ENCODE data around the gene NRIP1. TPM values are rescaled to one million over a fixed set of nuclear protein-coding genes. Genes with fewer than 3 reads are reported as not detected.

Gene NRIP1
- total RNA-seq, 1 experiment from 2014 or later = 10.4 TPM

- Histone ChIP-seq H4K5ac (ENCODE audit: insufficient read length, low read depth, low read length) (no peak overlapping the region), H3K79me1 (ENCODE audit: insufficient read depth, low read depth, low read length, poor library complexity, severe bottlenecking) (no peaks in the 10 kb centered on the region), H2BK5ac (ENCODE audit: insufficient read length, low read length) (no peak overlapping the region), H4K91ac (ENCODE audit: insufficient read length, low read depth, low read length) (no peak overlapping the region), H2AK5ac (ENCODE audit: insufficient read length, low read length) (no peak overlapping the region), H3K23ac (ENCODE audit: insufficient read length, low read depth, low read length) (no peak overlapping the region), H3K9me3 (ENCODE audit: control insufficient read depth, low read depth, low read length) (no peaks in the 10 kb centered on the region), H2BK20ac (ENCODE audit: low read depth, low read length, poor library complexity, severe bottlenecking) (no peak overlapping the region), H3K27ac (ENCODE audit: insufficient read length, low read depth, low read length) (no peak overlapping the region), H3K56ac (ENCODE audit: insufficient read length, low read depth, low read length) (no peak overlapping the region), H3K4ac (ENCODE audit: low read depth, low read length) (no peak overlapping the region), H2BK15ac (ENCODE audit: low read depth, low read length) (no peak overlapping the region), H3K4me2 (ENCODE audit: insufficient read depth, insufficient read length, low read length) (no peak overlapping the region), H3K14ac (ENCODE audit: insufficient read depth, low read length) (no peak overlapping the region), H3K9ac (ENCODE audit: extremely low read depth, insufficient read length, low read length) (no peak overlapping the region), H2BK120ac (ENCODE audit: low read depth, low read length, poor library complexity, severe bottlenecking) (peak overlapping the region; percentile 86), H3K4me1 (ENCODE audit: insufficient read depth, low read length) (peaks cover 7% of the 10 kb centered on the region; the same call in 1 of the 2 replicates), H3K23me2 (ENCODE audit: insufficient read length, low read depth, low read length, poor library complexity, severe bottlenecking) (no peaks in the 10 kb centered on the region), H4K20me1 (ENCODE audit: control insufficient read depth, insufficient read depth, insufficient read length) (no peaks in the 10 kb centered on the region), H3K27me3 (ENCODE audit: insufficient read depth, low read length) (no peaks in the 10 kb centered on the region), H2AFZ (ENCODE audit: low read length) (no peak overlapping the region), H3T11ph (ENCODE audit: low read length) (no peak overlapping the region), H2BK12ac (ENCODE audit: insufficient read length, low read depth, low read length) (no peak overlapping the region), H4K8ac (replicated peaks; ENCODE audit: insufficient read length, low read depth, low read length) (no peak overlapping the region), H3K79me2 (ENCODE audit: insufficient read depth, low read length) (no peaks in the 10 kb centered on the region), H3K18ac (ENCODE audit: insufficient read length, low read depth, low read length) (no peak overlapping the region)
- no peak for DNase-seq
- TF ChIP-seq, protein P1, sequence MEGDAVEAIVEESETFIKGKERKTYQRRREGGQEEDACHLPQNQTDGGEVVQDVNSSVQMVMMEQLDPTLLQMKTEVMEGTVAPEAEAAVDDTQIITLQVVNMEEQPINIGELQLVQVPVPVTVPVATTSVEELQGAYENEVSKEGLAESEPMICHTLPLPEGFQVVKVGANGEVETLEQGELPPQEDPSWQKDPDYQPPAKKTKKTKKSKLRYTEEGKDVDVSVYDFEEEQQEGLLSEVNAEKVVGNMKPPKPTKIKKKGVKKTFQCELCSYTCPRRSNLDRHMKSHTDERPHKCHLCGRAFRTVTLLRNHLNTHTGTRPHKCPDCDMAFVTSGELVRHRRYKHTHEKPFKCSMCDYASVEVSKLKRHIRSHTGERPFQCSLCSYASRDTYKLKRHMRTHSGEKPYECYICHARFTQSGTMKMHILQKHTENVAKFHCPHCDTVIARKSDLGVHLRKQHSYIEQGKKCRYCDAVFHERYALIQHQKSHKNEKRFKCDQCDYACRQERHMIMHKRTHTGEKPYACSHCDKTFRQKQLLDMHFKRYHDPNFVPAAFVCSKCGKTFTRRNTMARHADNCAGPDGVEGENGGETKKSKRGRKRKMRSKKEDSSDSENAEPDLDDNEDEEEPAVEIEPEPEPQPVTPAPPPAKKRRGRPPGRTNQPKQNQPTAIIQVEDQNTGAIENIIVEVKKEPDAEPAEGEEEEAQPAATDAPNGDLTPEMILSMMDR (conservative IDR thresholded peaks at IDR 0.05) = no peak
- Mint-ChIP-seq H3K36me3 (ENCODE audit: insufficient read depth in 1 of 3, low read depth in 3 of 3) (peaks cover 0 to 5% (median 1%) of the 10 kb centered on the region in 3 experiments; a peak in 2 of 7 replicates), H3K4me3 (no peak overlapping the region), H3K27me3 (ENCODE audit: low read depth) (no peaks in the 10 kb centered on the region), H3K9me3 (peaks cover 0 to 4% of the 10 kb centered on the region in 2 experiments; a peak in 1 of 5 replicates), H3K4me1 (peaks cover 39 to 44% of the 10 kb centered on the region in 2 experiments), H3K27ac (peak overlapping the region; percentile 51 to 99 (median 75); a peak in 4 of 7 replicates)
- WGBS (ENCODE audit: extremely low coverage, insufficient read length, low lambda C conversion rate) = no CpG with 5 or more reads among the region's 2 CpGs
These were observed 147.0 kb downstream of the NRIP1 start for GRCh38 chr21:14917762-14918161.
